HG03439 (cell line): ENCODE data around the gene EPPIN.
"Not testable (repeated sequence)": the region's sequence is repeated elsewhere in the genome, so short reads cannot be mapped to it uniquely, and the experiment has no call there.

Experiments
- ATAC-seq: cut with Tn5 transposase; IDR thresholded peaks from one replicate; pipeline ENCODE4 v1.9.1; 2021; ENCODE audit warnings: mild to moderate bottlenecking, moderate library complexity; ENCODE audit not compliant: unreplicated experiment

EPPIN gene

DNA sequence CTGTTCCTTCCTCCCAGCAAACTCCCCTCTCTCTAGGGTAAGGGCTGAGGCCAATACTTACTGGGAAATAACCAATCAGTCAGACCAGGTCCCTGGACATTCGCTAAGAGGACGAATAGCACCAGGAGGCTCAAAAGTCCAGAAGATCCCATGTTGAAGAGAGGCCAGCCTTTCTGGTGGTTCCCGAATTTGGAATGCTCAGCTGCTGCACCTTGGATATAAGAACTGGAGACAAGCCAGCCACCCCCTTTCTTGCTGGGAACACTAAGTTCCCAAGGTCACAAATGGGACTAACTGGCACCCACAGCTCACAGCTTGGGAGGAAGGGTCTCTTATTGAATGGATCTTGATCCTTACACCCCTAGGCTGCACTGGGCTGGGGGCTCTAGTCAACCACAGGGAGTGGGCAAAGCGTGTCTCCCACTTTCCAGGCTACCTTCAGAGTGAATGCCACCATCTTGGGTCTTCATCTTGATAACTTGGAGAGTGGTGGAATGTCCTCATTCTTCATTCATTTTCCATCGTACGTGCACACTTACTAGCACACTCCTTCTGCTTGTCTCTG, at the start of gene EPPIN:
TSS of gene EPPIN (minus strand) at position 196 of the 565 bp plus-strand sequence. CDS start at position 152, 44 bp downstream.
- no peak for ATAC-seq

GRCh38 chr20:45595235-45595634, 48.0 kb upstream of the EPPIN start:
- no peak for ATAC-seq

- no peak for ATAC-seq
Observed at GRCh38 chr20:45593498-45593897, 46.3 kb upstream of the EPPIN start.

DNA sequence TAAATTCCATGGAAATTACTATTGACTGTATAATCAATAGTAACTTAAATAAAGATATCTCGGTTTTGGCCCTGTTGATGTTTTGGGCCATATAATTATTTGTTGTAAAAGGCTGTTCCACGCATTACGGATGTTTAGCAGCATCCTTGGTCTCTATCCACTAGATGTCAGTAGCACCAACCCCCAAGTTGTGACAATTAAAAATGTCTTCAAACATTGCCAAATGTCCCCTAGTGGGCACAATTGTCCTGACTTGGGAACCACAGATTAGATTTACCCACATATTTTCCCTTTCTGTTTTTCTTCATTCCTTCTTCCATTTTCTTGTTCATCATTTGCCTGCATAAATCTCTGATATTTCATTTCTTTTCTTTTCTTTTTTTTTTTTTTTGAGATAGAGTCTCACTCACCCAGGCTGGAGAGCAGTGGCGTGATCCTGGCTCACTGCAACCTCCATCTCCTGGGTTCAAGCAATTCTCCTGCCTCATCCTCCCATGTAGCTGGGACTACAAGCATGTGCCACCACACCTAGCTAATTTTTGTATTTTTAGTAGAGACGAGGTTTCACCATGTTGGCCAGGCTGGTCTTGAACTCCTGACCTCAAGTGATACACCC, 45.5 kb upstream of the EPPIN start:
- no peak for ATAC-seq

GRCh38 chr20:45589725-45590124, 42.5 kb upstream of the EPPIN start:
- no peak for ATAC-seq

- ATAC-seq = no peak
Observed at GRCh38 chr20:45588800-45589199, 41.6 kb upstream of the EPPIN start.

DNA sequence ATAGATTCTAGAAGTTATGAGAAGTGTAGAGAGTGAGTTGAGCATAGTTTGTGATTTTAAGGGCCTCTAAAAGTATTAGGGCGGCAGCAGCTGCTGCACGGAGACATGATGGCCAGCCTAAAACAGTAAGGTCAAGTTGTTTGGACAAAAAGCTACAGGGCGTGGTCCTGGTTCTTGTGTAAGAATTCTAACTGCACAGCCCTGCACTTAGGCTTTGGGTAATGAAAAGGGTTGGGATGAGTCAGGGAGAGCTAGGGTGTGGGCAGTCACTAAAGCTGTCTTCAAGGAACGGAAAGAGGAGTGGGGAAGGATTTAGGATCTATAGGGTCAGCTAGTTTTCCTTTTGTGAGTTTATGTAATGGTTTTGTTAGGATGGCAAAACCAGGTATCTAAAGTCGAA, 38.8 kb upstream of the EPPIN start:
- ATAC-seq = not testable (repeated sequence)

DNA sequence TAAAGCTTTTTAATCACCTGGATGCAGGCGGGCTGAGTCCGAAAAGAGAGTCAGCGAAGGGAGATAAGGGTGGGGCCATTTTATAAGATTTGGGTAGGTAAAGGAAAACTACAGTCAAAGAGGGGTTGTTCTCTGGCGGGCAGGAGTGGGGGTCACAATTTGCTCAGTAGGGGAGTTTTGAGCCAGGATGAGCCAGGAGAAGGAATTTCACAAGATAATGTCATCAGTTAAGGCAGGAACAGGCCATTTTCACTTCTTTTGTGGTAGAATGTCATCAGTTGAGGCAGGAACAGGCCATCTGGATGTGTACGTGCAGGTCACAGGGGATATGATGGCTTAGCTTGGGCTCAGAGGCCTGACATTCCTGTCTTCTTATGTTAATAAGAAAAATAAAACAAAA, 37.1 kb upstream of the EPPIN start:
- not testable (repeated sequence) for ATAC-seq

DNA sequence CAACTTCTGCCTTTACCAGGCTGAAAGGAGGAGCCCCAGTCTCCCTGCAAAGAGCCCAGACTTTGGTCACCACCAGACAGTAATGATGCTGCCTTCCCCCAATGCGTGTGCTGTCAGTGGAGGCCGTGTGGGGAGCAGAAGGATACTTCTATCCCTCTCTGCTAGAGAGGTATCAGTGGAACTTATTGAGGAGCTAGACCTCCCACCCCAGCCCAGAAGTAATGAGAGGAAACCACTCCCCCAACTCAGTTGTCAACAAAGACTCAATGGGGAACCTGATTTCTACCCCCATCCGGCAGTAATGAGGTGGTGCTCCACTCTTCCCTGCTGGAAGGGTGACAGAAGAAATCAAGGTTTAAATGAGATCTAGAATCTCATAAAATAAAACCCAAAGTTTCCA, 36.3 kb upstream of the EPPIN start:
- ATAC-seq = no peak

- ATAC-seq = no peak
Observed at GRCh38 chr20:45581702-45582101, 34.5 kb upstream of the EPPIN start.

DNA sequence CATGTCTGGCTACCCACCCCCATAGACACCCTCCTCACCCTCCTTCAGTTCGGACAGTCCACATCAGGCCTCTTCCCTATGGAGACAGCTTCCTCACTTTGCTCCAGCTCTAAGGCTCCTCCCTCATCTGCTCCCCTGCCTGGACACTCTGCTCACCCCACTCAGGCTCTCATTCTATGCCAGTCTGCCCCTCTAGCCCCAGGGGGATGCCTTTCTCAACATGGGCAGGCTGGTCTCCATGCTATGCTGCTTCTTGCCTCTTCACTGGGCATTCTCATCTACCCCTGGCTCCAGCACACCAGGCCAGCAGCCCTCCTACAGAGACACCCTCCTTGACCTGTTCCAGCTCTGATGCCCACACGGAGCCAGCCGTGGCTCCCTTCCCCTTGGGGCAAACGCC, 32.0 kb upstream of the EPPIN start, which contains the start of gene WFDC8:
TSS of gene WFDC8 (minus strand) at position 101 of the 400 bp plus-strand sequence. CDS start at position 64, 37 bp downstream.
- no peak for ATAC-seq

DNA sequence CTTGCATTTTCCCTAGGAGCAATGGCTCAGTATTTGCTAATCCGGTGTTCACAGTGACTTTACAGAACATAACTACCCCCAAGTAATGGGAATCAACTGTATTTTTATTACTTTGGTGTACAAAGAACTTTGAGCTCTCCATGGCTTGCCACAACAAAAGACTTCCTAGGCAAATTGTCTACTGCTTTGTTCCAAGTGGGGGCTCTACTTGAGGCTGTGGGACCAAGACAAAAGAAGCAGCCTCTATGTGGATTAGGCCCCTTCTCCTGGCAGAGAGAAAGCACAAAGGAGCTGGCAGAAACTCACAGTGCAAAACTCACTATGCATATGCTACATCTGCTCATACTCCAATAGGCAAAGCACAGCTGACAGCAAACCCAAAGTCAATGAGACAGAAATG, 31.0 kb upstream of the EPPIN start:
- no peak for ATAC-seq

- ATAC-seq = no peak
Observed at GRCh38 chr20:45576995-45577394, 29.8 kb upstream of the EPPIN start.

- no peak for ATAC-seq
Observed at GRCh38 chr20:45575931-45576330, 28.7 kb upstream of the EPPIN start.

DNA sequence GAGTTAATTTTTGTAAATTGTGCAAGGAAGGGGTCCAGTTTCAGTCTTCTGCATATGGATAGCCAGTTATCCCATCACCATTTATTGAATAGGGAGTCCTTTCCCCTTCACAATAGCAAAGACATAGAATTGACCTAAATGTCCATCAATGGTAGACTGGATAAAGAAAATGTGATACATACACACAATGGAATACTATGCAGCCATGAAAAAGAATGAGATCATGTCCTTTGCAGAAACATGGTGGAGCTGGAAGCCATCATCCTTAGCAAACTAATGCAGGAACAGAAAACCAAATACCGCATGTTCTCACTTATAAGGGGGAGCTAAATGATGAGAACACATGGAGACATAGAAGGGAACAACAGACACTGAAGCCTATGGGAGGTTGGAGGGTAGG, 22.4 kb upstream of the EPPIN start:
- not testable (repeated sequence) for ATAC-seq

DNA sequence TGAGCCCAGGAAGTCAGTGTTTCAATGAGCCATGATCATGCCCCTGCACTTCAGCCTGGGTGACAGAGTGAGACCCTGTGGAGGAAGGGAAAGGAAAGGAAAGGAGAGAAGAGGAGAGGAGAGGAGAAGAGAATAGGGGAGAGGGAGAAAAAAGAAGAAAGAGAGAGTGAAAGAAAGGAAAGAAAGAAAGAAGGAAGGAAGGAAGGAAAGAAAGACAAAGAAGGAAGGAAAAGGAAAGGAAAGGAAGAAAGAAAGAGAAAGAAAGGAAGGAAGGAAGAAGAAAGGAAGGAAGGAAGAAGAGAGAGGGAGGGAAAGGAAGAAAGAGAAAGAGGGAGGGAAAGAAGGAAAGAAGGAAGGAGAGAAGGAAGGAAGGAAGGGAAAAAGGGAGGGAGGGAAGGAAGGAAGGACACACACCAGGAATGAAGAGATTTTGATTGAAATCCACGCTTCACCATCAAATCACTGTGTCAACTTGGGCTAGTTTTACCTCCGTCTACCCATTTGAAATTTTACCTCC, 17.6 kb upstream of the EPPIN start:
- no peak for ATAC-seq

DNA sequence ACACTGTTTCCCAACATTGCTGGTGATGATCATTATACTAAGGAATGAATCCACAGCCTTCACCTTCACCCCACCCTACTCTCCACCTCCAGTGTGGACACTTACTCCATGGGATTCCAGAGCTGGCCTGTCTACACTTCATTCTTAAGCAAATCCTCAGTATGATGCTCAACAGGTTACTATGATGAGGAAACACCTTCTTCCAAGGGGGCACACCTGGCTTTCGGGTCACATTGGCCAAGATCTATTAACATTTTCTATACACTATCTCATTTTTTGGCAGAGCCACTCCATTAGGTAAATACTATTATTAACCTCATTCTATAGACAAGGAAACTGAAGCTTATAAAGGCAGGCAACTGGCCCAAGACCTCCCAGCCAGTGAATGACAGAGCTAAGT, 8.0 kb upstream of the EPPIN start:
- no peak for ATAC-seq

GRCh38 chr20:45552456-45552855, 5.3 kb upstream of the EPPIN start:
- no peak for ATAC-seq

DNA sequence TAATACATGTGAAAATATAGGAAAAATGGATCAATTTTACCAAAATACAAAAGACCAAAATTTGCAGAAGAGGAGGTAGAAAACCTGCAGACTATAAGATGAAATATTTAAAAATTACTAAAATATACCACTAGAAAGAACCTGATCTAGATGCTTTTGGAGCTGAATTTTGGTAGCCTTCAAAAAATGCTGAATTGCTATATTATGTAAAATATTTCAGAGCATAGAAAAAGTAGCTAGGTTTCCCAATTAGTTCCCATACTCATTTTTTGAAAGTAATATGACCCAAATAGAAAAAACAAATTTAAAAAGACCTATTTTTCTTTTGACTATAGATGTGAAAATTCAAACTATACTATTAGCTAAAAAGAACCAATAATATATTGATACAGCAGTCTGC, 3.6 kb upstream of the EPPIN start:
- ATAC-seq = no peak

DNA sequence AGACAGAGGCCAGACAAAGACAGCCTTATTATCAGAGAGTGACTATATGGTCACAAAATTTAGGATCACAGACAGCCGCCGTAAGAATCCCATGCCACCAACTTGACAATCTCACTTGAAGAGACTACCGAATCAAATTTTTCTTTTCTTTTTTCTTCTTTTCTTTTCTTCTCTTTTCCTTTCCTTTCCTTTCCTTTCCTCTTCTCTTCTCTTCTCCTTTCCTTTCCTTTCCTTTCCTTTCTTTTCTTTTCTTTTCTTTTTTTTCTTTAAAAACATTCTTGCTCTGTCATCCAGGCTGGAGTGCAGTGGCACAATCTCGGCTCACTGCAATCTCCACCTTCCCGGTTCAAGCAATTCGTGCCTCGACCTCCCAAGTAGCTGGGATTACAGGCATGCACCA, 1.2 kb upstream of the EPPIN start:
- no peak for ATAC-seq

DNA sequence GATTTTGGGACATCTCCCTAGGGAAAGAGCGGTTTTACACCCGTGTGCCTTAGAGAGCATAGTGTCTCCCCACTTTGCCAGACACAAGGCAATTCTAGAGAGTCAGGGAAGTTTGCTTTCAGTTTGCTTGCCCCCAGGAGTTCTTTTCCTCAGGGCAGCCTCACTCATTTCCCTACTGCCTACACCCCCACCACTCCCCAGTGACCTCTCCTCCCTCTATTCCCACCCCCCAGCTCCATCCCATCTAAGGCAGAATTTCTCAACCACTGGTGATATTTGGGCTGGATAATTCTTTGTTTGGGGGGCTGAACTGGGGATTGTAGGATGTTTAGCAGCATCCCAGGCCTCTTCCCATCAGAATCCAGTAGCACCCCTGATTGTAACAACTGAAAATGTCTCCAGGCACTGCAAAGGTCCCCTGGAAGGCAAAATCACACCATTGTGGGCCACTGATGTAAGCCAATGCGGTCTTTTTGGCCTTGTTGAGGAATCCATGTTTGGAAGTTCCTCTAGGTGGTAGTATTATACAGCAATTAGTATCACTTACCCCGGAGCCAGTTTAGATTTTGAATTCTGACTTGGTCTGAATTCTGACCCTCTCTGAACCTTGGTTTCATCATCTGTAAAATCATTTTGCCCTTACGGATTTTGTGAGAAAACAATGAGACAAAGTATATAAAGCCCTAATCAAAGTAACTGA, 1.3 kb downstream of the EPPIN start:
- no peak for ATAC-seq

DNA sequence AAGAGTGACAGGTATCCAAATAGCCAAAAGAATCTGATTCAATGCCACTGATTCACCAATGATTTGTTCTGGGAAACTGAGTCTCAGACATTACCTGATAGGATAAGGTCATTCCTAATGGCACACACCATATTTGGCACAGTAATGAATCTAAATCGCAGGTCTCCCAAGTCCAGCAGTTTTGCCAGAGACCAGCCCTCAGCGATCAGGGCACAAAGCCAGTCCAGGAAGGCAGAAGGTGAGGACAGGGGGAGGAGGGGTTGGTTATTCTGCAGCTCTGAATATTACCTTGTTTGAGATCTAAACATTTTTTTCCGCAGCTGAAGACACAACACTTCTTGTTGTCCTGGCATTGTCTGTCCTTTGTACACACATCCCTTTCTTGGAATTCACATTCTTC, 1.9 kb downstream of the EPPIN start:
- ATAC-seq = no peak
